GM12864 (cell line): ENCODE results near the gene TSC22D1.

Experiments used
- DNase-seq: peaks from one replicate; pipeline ENCODE4 v3.0.0-alpha.2; 2011; ENCODE audit warnings: low read depth
- H3K4me3 ChIP-seq: 2 replicates; pipeline ENCODE4 v1.5.1; 2011; ENCODE audit warnings: mild to moderate bottlenecking, low read depth, low read length, control low read depth
- TF ChIP-seq, protein P1 (sequence below): IDR thresholded peaks from 2 replicates; pipeline ENCODE4 v1.5.1; 2011; ENCODE audit warnings: low read depth, mild to moderate bottlenecking, moderate library complexity, low read length, control low read depth, inconsistent platforms; ENCODE audit errors: missing control alignments

Gene TSC22D1

GRCh38 chr13:44575741-44576350, at the start of gene TSC22D1:
TSC22D1 (minus strand) TSS chr13:44576330; CDS start chr13:44576074, 256 bp downstream.
- TF ChIP-seq, protein P1, sequence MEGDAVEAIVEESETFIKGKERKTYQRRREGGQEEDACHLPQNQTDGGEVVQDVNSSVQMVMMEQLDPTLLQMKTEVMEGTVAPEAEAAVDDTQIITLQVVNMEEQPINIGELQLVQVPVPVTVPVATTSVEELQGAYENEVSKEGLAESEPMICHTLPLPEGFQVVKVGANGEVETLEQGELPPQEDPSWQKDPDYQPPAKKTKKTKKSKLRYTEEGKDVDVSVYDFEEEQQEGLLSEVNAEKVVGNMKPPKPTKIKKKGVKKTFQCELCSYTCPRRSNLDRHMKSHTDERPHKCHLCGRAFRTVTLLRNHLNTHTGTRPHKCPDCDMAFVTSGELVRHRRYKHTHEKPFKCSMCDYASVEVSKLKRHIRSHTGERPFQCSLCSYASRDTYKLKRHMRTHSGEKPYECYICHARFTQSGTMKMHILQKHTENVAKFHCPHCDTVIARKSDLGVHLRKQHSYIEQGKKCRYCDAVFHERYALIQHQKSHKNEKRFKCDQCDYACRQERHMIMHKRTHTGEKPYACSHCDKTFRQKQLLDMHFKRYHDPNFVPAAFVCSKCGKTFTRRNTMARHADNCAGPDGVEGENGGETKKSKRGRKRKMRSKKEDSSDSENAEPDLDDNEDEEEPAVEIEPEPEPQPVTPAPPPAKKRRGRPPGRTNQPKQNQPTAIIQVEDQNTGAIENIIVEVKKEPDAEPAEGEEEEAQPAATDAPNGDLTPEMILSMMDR: no peak
- peak within 1 kb of the TSS; percentile 85 for H3K4me3 ChIP-seq
- no peak for DNase-seq

GRCh38 chr13:44622708-44623107, 46.6 kb upstream of the TSC22D1 start:
- no peak for DNase-seq
- TF ChIP-seq, protein P1: no peak
- H3K4me3 ChIP-seq: no peak overlapping the region

GRCh38 chr13:44622261-44622660, 46.1 kb upstream of the TSC22D1 start:
- DNase-seq: no peak
- H3K4me3 ChIP-seq: no peak overlapping the region
- TF ChIP-seq, protein P1: no peak

DNA sequence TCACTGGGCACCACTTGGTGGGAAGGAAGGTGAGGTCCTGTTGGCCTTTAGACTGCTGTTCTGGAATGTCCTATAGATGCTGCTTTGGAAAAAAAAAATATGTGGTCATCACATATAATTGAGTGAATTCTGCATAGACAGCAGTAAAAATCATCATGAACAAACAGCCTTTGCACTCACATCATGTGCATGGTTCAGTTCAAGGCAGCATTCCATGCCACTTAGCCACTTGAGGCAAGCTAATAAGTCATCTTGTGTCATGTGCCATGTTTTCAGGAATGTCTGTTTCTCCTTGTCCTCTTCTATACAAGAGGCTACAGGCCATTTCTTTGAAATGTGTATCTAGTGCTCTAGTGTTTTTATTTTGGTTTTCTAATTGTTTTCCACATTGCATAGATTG, 43.9 kb upstream of the TSC22D1 start:
- DNase-seq: no peak

GRCh38 chr13:44619651-44620050, 43.5 kb upstream of the TSC22D1 start:
- TF ChIP-seq, protein P1: no peak
- no peak overlapping the region for H3K4me3 ChIP-seq
- DNase-seq: no peak

More for the DNA sequence above, 43.9 kb upstream of the TSC22D1 start:
- no peak overlapping the region for H3K4me3 ChIP-seq
- TF ChIP-seq, protein P1: no peak

GRCh38 chr13:44618326-44618725, 42.2 kb upstream of the TSC22D1 start:
- TF ChIP-seq, protein P1: no peak
- no peak overlapping the region for H3K4me3 ChIP-seq
- DNase-seq: no peak

- DNase-seq: no peak
- no peak overlapping the region for H3K4me3 ChIP-seq
- TF ChIP-seq, protein P1: no peak
These were observed 41.5 kb upstream of the TSC22D1 start for GRCh38 chr13:44617648-44618047.
